Peyer's patch (tissue), 4 donors: Measurements from ENCODE around the gene ALDH3A2. TPM values are rescaled to one million over a fixed set of nuclear protein-coding genes. Genes with fewer than 3 reads are reported as not detected.
A peak's percentile ranks its signal among the peaks of the same experiment; 100 is the strongest.

ENCODE experiments used
- DNase-seq, 3 donors: peaks; one replicate each; pipeline ENCODE4 v3.0.0-alpha.2; 2017 to 2019
- H3K27ac ChIP-seq, 4 donors: fragments of 200-600 bp; sonication (generic); one replicate each; pipeline ENCODE4 v1.5.1; 2016 to 2019
- H3K27me3 ChIP-seq, 2 donors: fragments of 200-600 bp; sonication (generic); one replicate each; pipeline ENCODE4 v1.5.1; 2019
- H3K36me3 ChIP-seq, 3 donors: fragments of 200-600 bp; sonication (generic); one replicate each; pipeline ENCODE4 v1.5.1; 2016 to 2019
- H3K4me1 ChIP-seq, 4 donors: fragments of 200-600 bp; sonication (generic); one replicate each; pipeline ENCODE4 v1.5.1; 2016 to 2019
- H3K4me3 ChIP-seq, 4 donors: fragments of 200-600 bp; sonication (generic); 1 replicate in 3 of 4; 2 replicates in 1 of 4; pipeline ENCODE4 v1.5.1; 2016 to 2019; ENCODE audit warnings: mild to moderate bottlenecking in 1 of 4
- H3K9me3 ChIP-seq, 4 donors: fragments of 200-600 bp; sonication (generic); one replicate each; pipeline ENCODE4 v1.5.1; 2016 to 2019; ENCODE audit warnings: mild to moderate bottlenecking in 1 of 4
- POLR2A ChIP-seq, 2 donors: fragments of 450-650 bp; IDR thresholded peaks; one replicate each; pipeline ENCODE4 v1.5.1; 2017; ENCODE audit warnings: antibody characterized with exemption in 2 of 2, mild to moderate bottlenecking in 2 of 2, moderate library complexity in 2 of 2
- total RNA-seq, 4 donors: library from RNA; depleted of rRNA; stranded (reverse); fragments of >200 nt; gene quantifications; one replicate each; pipeline ENCODE4 v1.1.0, GENCODE V29; 2016
- TF ChIP-seq, protein P1 (sequence below), 6 experiments: fragments of 450-650 bp in 4 of 6; fragments of 200-600 bp in 2 of 6; sonication (generic) in 1 of 6; IDR thresholded peaks; one replicate each; pipeline ENCODE4 v1.5.1; 2017 to 2019; ENCODE audit warnings: antibody characterized with exemption in 6 of 6, mild to moderate bottlenecking in 3 of 6, moderate library complexity in 1 of 6

ALDH3A2 gene
- total RNA-seq, 4 donors from 2014 or later: 171 to 330 (median 269) TPM

GRCh38 chr17:19651451-19652238 is 3.1 kb downstream of the ALDH3A2 start:
- DNase-seq: no peak
- Histone ChIP-seq H3K4me3 (peak overlapping the region in 2 of 4 donors; percentile 4 to 15), H3K27me3 (no peaks in the 10 kb centered on the region), H3K27ac (peak overlapping the region in 1 of 4 donors; percentile 45), H3K9me3 (no peaks in the 10 kb centered on the region), H3K36me3 (peaks cover 0 to 36% (median 0%) of the 10 kb centered on the region in 3 donors), H3K4me1 (peaks cover 0 to 53% (median 2%) of the 10 kb centered on the region in 4 donors)
- no peak for TF ChIP-seq POLR2A (IDR thresholded peaks at IDR 0.05)
- TF ChIP-seq, protein P1, sequence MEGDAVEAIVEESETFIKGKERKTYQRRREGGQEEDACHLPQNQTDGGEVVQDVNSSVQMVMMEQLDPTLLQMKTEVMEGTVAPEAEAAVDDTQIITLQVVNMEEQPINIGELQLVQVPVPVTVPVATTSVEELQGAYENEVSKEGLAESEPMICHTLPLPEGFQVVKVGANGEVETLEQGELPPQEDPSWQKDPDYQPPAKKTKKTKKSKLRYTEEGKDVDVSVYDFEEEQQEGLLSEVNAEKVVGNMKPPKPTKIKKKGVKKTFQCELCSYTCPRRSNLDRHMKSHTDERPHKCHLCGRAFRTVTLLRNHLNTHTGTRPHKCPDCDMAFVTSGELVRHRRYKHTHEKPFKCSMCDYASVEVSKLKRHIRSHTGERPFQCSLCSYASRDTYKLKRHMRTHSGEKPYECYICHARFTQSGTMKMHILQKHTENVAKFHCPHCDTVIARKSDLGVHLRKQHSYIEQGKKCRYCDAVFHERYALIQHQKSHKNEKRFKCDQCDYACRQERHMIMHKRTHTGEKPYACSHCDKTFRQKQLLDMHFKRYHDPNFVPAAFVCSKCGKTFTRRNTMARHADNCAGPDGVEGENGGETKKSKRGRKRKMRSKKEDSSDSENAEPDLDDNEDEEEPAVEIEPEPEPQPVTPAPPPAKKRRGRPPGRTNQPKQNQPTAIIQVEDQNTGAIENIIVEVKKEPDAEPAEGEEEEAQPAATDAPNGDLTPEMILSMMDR (IDR thresholded peaks at IDR 0.05): no peak

DNA sequence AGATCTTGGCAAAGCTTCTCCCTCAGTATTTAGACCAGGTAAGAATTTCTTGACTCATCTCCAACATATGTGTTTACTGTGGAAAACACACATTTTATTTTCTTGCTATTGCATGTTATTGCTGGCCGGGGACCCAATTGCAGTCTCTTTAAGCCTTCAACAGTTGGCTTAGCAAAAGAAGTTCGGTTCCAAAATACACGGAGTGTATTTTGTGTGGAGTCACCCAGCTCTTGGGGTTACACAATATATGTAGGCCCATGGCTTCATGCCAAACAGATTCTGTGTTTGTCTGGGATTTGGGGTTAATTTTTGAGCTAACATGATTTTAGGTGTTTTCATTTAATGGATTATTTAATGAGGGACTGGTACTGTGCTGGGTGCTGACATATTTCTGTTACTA is 4.0 kb downstream of the ALDH3A2 start:
- DNase-seq: no peak
- Histone ChIP-seq H3K4me1 (peaks cover 0 to 44% (median 1%) of the 10 kb centered on the region in 4 donors), H3K36me3 (peaks cover 0 to 43% (median 0%) of the 10 kb centered on the region in 3 donors), H3K9me3 (no peaks in the 10 kb centered on the region), H3K27me3 (no peaks in the 10 kb centered on the region), H3K4me3 (no peak overlapping the region), H3K27ac (no peak overlapping the region)
- TF ChIP-seq, protein P1 (IDR thresholded peaks at IDR 0.05): no peak
- no peak for TF ChIP-seq POLR2A (IDR thresholded peaks at IDR 0.05)

DNA sequence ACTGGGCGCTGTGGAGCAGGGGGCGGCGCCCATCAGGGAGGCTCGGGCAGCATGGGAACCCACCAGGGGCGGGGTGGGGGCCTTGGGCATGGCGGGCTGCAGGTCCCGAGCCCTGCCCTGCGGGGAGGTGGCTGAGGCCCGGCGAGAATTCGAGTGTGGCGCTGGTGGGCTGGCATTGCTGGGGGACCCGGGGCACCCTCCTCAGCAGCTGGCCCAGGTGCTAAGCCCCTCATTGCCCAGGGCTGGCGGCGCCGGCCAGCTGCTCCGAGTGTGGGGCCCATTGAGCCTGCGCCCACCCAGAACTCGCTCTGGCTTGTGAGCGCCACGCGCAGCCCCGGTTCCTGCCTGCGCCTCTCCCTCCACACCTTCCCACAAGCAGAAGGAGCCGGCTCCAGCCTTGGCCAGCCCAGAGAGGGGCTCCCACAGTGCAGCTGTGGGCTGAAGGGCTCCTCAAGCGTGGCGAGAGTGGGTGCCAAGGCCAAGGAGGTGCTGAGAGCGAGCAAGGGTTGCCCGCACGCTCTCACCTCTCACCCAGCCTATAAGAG is 5.9 kb downstream of the ALDH3A2 start:
- TF ChIP-seq POLR2A (IDR thresholded peaks at IDR 0.05): no peak
- TF ChIP-seq, protein P1 (IDR thresholded peaks at IDR 0.05): no peak
- Histone ChIP-seq H3K9me3 (no peaks in the 10 kb centered on the region), H3K27me3 (no peaks in the 10 kb centered on the region), H3K27ac (no peak overlapping the region), H3K36me3 (peaks cover 0 to 48% (median 0%) of the 10 kb centered on the region in 3 donors), H3K4me3 (no peak overlapping the region), H3K4me1 (peaks cover 0 to 36% (median 0%) of the 10 kb centered on the region in 4 donors)
- no peak for DNase-seq

DNA sequence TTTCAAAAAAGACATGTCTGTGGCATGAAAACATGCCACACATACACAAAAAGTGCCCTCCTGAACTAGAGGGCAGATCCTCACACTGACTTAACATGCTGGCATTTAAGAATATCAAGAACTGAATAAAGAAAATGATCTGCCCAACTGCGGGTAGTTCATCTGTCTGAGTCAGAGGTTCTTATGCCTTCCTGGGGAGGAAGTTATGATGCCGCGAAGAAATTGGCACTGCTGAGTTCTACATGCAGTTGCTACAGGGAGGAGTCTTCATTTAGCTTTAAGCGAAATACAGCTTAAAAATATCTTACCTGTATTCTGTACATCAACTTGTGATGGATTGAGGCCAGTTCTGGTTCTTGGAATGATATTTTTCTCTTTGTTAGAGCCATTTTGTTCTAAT is 6.3 kb downstream of the ALDH3A2 start:
- Histone ChIP-seq H3K9me3 (no peaks in the 10 kb centered on the region), H3K27ac (no peak overlapping the region), H3K27me3 (no peaks in the 10 kb centered on the region), H3K4me1 (peaks cover 0 to 31% (median 0%) of the 10 kb centered on the region in 4 donors), H3K36me3 (peaks cover 0 to 53% (median 0%) of the 10 kb centered on the region in 3 donors), H3K4me3 (no peak overlapping the region)
- no peak for TF ChIP-seq POLR2A (IDR thresholded peaks at IDR 0.05)
- TF ChIP-seq, protein P1 (IDR thresholded peaks at IDR 0.05): no peak
- no peak for DNase-seq

GRCh38 chr17:19656336-19656735 is 7.8 kb downstream of the ALDH3A2 start:
- no peak for TF ChIP-seq POLR2A (IDR thresholded peaks at IDR 0.05)
- TF ChIP-seq, protein P1 (IDR thresholded peaks at IDR 0.05): no peak
- no peaks in the 10 kb centered on the region for H3K9me3 ChIP-seq
- peaks cover 0 to 66% (median 0%) of the 10 kb centered on the region in 3 donors for H3K36me3 ChIP-seq
- H3K27ac ChIP-seq: no peak overlapping the region
- peaks cover 0 to 21% (median 0%) of the 10 kb centered on the region in 4 donors for H3K4me1 ChIP-seq
- H3K4me3 ChIP-seq: no peak overlapping the region
- no peak for DNase-seq
- H3K27me3 ChIP-seq: no peaks in the 10 kb centered on the region
